ENCODE measurements around the gene TBL1X.

- TF ChIP-seq CTCF (conservative IDR thresholded peaks at IDR 0.05; ENCODE audit: low read length) (no peak), EZH2phosphoT487 (IDR thresholded peaks at IDR 0.05; ENCODE audit: borderline replicate concordance, low read depth, low read length) (no peak)
Observed at GRCh38 chrX:9534686-9535085, 69.8 kb downstream of the TBL1X start.

Data from OCI-LY7 (cell line).